NCI-H146 (cell line): ENCODE data around the gene PRSS50.
"Not testable (repeated sequence)": the region's sequence is repeated elsewhere in the genome, so short reads cannot be mapped to it uniquely, and the experiment has no call there.

Experiments
- DNase-seq: peaks from one replicate; lab custom pipeline; 2025; lab: John Stamatoyannopoulos, UW

PRSS50 gene

DNA sequence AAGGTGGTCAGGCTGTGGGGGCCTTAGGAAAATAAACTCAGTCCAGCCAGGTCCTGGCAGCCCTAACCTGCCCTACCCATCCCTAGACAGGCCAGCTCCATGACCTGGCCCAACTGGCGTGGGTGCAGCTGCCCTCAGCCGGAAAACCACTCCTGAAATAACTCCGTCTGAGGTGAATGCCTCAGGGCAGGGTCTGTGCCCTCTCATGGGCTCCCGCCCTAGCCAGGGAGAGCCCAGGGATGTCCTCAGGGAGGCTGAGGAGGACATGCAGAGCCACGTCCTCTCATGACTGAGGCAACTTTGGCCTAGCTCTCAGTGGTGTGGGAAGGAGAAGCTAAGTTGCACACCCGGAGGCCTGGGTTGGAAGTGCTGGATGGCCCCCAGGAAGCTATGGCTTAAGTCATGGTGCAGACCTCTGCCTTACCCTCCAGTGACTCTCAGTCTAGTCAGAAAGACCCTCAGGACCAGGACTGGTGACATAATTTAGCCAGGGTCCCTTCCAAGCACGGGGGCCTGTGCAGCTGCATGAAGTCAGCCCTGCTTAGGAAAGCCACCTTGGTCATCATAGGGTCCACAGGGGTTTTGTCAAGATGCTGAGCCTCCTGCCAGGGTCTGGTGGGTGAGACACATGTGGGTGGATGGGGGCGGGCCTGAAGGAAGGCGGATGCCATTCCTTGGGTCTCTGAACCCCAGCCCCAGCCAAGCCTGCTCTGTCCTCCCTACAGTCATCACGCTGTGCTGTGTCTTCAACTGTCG lies 9.1 kb downstream of the PRSS50 start:
- no peak for DNase-seq

DNA sequence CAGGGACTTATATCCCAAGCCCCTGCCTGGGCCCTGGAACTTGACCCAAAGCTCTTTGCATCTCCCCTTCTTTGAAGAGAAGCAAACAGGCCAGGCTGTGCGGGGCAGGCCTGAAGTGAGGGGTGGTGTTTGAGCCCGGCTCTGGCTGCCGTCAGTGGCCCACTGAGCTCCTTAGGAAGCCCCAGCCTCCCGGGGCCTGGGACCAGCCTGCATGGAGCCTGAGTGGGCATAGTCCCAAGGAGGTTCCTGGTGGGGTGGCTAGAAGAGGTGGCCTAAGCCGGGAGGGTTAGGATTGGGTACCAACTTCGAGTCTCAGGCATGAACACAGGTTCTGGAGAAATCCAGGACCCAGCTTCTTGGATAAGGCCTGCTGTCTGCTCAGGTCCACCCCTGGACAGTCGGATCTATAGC lies 10.1 kb downstream of the PRSS50 start:
- no peak for DNase-seq

DNA sequence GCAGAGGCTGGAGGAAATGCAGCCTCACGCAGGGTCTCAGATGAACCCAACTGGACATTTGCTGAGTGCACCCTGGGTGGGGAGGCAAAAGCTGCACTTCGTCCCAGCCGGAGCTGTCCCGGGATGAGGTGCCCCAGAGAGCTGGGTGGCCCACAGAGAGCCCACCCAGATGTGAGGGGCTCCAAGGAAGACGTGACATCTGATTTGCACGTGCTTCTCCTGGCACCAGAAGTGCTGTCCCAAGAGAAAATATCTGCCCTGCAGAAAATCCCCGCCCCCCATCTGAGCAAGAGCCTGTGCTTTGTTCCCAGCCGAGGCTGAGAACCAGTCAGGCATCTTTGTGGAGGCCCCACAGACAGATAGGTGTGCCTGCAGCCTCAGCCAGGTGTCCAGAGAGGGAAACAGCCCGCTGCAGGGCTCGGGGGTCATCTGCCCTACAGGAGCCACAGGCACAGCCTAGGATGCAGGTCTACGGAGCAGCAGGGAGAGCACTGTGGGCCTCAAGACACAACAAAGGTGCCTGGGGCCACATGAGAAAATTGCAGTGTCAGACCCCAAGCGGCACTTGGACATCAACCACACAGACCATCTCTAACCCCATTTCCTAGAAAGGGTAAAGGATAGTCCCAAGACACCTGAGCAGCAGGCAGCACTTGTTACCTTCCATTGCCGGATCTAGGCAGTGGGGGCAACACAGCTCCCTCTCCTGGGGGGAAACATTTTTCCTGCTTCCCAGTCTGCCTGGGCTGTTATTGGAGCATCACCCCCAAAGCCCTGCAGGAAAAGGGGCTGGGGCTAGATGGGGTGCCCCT lies 10.7 kb downstream of the PRSS50 start:
- no peak for DNase-seq

DNA sequence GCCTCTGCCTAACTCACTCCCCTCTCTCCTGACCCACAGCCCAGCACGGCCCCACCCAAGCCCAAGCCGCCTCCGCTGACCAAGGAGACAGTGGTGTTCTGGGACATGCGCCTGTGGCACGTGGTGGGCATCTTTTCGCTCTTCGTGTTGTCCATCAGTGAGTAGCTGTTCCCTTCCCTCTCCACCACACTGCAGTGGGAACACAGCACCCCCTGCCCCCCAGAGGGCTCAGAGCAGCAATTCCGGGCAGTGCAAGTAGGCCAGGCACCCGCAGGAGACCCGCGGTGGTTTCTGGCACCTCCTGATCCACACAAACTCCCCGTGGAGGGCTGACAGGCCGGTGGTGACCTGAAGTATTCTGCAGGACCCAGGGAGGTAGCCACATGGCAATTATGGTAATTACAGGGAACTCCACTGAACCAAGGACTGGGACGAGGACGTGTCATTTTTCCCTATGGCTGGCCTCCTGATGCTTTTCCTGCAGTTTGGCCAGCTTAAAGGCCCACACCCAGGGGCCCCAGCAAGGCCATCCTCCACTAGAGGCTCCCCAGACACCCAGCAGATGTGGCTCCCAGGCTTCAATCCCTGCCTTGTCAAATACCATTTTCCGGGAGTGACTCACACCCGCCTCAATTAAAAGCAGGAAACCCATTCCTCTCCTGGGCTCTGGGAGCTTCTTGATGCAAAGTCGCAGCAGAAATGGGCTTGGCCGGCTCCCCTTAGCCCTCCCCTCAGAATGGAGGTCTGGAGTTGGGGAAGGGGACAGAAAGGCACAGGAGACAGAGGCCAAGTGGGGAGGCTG lies 11.7 kb downstream of the PRSS50 start:
- DNase-seq = peak; percentile 29

DNA sequence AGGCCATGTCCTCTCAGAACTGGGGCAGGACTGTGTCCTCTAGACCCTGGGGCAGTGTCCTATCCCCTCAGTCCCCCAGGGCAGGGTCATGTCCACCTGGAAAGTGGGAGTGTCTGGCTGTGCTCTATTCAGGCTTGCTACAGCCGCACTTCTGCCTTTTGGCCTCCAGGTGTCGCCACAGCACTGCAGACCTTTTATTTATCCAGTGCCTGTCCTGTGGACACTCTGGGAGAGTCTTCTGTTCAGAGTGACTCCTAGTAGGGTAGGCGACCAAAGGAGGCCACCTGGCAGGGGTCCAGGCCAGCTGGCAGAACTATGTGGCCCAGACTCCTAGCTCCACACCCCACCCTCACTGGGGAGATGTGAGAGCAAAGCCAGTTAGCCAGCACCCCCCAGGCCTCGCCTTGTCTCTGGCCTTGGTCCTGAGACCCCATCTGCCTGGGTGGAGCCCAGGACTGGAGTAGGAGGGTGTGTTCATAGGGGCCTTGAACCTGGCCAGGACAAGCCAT lies 12.6 kb downstream of the PRSS50 start:
- DNase-seq = peak; percentile 66

DNA sequence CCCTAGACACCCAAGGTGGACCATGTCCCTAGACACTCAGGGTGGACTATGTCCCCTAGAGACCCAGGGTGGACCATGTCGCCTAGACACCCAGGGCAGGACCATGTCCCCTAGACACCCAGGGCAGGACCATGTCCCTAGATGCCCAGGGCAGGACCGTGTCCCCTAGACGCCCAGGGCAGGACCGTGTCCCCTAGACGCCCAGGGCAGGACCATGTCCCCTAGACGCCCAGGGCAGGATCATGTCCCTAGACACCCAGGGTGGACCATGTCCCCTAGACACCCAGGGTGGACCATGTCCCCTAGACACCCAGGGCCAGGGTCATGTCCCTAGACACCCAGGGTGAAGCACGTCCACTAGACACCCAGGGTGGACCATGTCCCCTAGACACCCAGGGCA lies 13.3 kb downstream of the PRSS50 start:
- not testable (repeated sequence) for DNase-seq

DNA sequence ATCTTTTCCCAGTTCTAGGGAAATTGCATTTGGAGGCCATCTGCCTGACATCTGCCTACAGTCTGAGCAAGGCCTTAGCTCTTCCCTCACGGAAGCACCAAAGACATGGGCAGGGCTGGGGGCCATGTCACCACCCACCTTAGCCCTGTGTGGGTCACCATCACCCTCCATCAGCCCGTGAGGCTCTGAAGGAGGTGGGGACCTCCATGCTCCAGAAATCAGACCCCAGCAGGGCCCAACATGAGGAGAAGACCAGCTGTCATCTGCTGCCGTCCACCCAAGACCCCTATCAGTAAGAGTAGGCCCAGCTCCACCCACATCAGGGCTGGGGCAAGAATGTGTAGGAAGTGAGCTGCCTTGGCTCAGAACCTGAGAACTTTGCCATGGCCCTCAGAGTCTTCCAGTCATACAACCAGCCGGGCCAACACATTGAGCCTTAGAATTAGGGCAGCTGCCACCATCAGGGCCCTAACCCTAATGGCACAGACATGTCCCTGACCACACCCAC lies 14.6 kb downstream of the PRSS50 start:
- DNase-seq = no peak

DNA sequence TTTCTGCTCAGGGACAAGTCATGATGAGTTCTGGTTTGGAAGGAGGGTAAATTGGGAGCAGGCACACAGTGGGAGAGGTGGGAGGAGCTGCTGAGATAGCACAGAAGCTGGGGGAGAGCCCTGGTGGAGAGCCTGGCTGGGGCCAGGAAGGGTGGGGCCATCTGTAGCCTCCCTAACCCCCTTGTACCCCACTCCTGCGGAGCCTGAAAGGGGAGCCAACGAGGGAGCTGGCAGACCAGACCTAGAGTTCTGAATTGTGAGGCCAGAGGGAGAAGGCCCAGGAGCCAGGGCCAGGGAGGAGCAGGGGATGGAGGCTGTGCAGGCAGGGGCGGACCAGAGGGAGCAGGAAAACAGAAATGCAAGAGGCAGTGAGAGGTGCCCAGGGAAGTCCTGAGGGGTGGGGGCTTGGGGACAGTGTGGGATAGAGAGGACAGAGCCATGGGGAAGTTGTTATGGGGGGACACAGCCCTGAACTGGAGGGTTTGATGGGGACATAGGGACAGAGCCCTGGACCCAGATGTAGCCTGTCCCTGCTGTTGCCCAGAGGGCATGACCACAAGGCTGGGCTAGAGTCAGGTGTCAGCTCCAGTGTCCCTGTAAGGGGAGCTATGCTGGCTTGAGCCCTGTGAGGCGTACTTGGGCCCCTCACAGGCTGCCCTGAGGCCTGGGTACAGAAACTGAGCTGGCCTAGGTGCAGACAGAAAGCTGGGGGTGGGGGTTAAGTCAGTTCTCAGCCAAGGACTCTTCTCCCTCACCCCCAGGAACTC lies 15.2 kb downstream of the PRSS50 start:
- no peak for DNase-seq

DNA sequence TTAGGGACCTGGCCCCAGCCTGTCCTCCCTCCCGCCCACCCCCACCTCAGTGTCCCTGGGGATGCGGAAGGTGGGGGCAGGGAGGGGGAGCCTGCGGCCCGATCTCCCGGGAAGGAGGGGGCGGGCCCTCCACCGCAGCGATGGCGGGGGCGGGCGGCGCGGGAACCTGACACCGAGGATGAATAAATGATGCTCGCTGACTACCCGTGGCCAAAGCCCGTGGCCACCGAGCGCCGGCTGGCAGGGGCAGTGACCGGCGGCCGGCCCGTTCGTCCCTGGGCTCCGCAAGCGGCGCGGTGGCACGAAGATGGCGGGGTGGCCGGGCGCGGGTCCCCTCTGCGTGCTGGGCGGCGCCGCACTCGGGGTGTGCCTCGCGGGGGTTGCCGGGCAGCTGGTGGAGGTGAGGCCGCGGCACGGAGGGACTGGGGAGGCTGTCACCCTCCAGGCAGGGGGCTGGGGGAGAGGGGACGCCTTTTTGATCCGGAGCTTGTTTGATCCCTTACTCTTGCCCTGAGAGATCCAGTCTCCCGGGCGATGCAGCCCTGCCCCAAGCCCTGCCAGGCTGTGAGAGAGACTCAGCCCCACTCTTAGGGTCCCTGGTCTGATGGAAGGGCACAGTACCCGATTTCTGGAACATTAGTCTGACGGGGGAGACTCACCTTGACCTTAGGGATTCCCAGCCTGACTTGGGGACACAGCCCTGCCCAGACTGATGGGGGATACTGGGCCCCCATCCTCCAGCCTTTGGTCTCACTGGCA lies 16.3 kb downstream of the PRSS50 start, which contains the start of gene TMIE:
TMIE (plus strand) TSS at position 212 of the 759 bp plus-strand sequence; CDS start at position 308, 96 bp downstream.
- peak; percentile 32 for DNase-seq

DNA sequence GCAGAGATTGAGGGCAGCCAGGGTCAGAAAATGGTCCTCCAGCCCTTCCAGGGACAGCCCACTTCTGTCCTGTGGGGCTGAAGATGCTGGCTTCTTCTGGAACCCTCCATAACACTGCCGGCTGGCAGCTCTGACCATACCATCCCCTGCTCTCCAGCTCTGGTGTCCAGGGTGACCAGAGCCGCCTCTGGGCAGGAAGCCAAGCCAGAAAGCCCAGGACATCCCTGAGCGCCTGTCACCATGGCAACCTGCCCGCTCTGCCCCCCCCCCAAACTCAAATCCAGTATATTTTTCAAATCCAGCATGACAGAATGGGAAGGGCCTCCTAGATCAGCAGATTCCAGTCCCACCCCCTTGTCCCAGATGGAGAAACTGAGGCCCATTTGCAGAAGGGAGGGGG lies 16.9 kb downstream of the PRSS50 start:
- peak; percentile 73 for DNase-seq

DNA sequence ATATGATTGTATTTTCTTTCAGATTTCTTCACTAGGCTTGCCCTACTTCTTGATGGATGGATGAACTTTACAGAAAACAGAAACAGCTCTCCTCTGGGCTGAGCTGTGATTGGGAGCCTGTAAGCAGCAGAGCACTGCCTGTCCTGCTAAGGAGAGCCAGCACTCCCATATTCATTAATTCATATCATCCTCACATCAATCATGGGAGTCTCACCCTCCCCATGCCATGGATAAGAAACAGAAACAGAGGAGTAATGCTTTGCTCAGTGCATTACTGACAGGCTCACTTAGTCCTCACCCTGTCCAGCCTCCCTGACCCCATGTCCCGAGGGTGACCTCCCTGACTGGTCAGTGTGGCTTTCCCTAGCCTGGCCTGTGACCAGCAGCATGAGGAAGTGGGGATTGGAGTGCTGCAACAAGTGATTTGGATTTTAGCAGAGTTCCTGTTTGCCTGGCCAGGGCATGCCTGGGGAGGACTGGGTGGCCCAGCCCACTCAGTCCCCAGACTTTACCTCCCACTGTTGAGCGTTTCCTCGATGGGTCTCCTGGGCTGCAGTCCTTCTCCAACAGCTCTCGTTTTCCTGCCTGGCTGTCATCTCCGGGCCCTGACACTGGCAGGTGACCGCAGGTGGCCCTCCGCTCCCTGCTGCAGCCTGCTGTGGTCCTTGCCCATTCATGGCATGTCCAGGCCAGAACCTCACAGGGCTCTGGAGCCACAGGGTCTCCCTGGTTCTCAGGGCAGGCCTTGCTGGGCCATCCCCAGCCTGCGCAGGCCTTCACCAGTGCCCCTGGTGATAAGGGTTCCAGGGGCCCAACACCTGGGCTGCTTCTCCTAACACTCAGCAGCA lies 17.8 kb downstream of the PRSS50 start:
- DNase-seq = peak; percentile 10

DNA sequence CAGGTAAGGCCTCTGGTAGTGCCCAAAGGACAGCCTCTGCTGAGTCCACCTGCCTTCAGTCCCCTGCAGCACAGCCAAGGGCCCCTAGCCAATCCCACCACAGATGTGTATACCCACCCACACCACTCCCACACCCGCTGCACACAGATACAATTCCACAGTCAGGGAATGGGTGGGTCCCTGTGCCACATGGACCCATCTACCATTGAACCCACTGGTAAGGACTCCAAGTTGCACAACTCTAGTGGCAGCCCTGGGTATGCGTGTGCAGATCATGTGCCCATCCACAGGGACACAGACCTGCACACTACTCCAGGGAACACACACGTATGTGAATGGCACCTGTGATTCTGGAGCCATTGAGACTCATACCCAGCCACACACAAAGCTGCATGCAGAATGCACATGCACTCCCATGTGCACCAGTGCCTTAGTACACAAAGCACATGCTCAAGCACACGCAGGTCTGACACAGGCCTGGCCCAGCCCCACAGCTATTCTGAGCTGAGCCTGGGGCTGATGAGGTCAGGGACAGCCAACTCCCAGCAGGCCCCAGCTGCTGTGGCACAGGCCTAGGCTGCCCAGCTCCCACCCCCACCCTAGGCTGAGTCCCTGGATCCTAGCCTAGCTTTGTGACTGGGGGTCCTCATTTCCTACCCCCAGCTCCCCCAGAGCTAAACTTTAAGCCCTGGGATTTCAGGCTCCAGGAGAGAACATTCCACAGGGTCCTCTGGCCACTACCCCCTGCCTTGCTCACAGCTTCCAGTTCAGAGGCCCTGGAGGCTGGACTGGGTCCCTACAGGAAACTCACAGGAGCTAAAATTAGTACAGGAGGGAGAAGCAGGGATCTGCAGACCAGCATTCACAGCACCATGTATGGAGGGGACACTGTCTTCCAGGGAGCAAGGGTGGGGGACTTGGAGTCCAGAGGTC lies 21.4 kb downstream of the PRSS50 start:
- no peak for DNase-seq

DNA sequence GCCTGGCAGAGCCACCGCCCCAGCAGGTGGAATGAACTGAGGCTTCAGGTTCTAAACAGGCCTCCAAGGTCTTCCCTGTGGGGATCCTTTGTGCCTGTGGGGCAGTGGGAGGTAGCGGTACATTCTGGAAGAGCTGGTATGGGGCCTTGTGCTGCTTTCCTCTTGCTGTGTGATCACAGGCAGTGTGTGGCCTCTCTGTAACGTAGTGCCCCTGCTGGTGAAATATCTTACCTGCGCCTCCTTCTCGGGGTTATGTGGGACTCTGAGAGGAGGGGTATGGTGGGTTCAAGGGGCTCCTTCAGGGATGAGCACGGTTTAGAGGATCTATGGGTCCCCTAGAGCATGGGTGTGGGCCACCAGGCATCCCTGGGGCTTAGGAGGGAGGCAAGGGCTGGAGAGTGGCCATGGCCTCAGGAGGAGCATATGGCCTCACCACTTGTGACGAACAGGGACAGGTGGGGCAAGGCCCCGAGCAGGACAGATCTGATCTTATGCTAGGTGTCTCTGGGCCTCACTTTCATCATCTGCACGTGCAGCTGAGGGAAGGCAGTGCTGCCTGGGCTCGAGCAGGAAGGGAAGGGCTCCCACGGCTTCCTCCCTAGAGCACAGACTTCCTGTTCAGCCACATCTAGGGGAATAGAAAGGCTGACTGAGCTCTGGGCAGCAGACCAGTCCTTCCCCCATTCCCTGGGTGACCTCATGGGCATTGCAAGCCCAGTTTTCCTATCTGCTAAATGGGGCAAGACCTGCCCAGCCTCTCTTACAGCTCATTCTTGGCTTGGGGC lies 22.3 kb downstream of the PRSS50 start:
- no peak for DNase-seq

DNA sequence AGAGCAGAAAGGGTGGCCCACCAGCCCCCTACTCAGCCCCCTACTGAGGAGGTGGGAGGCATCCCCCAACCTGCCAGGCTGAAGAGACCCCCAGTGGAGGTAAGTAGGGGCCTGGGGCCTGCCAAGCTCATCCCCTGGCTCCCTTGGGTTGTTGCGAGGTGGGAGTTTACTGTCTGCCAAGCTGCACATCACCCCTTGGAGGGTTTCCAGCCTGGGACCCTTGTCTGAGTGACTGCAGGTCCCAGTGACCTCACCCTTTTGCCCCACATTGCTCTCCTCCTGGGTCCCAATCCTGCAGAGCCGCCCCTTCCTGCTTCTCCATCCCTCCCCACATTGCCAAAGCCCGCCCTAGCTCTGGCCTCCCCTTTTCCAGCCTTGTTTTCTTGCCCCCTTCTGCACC lies 23.1 kb downstream of the PRSS50 start:
- DNase-seq = no peak

DNA sequence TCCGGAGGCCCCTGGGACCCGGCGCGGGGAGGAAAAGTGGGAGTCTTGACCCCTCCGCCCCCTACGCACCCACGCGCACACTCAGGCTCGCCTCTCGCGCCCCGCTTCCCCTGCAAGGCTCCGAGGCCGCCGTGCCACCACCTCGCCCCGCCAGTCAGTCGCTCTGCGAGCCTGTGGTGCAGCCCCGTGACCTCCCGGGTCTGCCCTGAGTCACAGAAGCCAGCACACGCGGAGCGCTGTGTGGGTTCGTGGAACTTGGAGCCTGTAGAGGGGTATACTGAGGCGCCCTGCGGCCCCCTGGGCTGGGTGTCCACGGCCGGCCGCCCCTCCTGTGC lies 23.8 kb downstream of the PRSS50 start:
- DNase-seq = no peak

DNA sequence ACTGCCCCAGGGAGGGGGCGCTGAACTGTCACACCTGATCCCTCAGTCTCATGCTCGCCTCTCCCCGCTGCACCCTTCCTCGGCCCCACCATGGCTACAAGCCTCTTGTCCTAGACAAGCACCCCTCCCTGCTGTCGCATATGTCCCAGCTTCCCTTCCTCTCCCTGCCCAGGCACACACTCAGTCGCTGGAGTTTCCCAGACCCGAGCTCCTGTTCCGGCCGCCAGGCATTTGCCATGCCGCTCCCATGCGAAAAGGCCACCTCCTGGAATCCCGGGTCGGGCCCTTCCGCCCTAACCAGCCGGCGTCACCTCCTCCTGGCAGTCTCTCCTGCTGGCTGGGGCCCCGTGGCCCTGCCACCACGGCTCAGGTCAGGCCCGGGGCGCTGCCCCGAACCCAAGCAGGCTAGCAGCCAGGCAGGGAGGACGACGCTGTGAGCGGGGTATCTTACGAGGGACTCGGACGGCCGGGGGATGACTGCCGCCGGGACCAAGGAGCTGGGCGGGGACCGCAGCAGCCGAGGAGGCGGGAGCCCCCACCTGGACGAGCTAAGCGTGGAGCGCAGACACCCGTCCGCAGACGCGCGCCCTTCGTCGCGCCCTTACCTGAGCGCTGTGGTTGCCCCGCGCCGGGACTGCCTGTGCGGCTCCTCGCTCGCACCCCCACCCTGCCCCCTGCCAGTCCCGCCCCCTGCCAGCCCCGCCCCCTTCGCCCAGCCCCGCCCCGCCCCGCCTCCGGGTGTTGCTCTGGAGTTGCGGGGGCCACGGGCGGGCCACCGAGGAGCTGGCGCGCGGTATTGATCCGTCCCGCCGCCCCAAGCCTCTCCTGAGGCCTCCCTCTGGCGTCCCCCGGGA lies 24.4 kb downstream of the PRSS50 start, which contains the start of gene ALS2CL:
ALS2CL (minus strand) TSS at position 642 of the 854 bp plus-strand sequence. CDS start 4,239 bp downstream, outside the sequence.
- peak; percentile 33 for DNase-seq

DNA sequence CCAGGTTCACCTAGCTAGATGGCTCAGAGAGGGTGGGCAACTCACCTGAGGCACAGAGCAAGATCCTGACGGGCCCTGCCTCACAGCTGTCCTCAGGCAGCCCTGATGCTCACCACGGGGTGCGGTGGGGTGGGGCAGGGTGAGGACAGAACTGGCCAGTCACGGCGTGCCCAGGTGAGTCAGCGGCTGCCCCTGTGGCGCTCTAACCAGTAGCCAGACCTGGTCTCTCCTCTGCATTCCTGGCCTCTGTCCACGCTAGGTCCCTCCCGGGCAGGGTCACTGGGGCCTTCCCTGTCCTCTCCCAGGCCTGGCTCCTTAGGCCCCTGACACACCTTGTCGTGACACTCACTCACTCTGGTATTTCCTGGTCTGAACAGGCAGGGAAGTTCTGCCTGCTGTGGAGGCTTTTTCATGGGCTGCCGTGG lies 25.1 kb downstream of the PRSS50 start:
- DNase-seq = peak; percentile 72
